ENCODE results near the gene RAD51D. TPM values are rescaled to one million over a fixed set of nuclear protein-coding genes. Genes with fewer than 3 reads are reported as not detected.

The RAD51D gene
- polyA plus RNA-seq, 1 donor from 2014 or later, result 19.0 TPM

DNA sequence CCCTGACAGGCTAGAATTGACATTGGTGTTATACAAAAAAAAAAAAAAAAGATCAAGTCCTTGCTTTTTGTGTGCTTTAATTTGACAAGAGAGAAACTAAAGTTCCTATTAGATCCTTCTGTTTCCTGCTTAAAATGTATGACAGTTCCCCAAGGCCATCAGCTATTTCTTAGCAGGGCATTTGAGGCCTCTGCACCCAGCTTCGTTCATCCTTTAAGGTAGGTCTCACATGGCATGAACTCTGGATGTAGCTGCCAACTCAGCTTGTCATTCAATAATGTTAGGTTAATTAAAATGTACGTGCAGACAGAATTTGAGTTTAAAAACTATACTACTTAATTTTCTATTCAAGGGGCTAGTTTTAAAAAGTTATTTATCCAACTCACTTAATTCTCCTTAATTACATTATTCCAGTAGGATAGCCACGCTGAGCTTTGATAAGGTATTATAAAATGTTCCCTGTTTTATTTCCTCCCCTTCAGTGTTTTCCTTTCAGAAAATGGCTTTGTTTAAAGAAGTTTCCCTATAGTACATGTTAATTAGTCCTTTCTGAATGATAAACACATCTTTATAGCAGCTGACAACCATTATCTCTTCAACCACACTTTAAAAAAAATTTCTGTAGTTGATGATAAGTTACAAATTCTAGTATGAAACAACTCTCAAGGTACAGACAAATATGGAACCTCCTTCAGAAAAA is 55.0 kb downstream of the RAD51D start:
- Histone ChIP-seq H3K4me3 (ENCODE audit: low read length) (no peak overlapping the region), H3K27me3 (ENCODE audit: insufficient read depth, low read depth, low read length) (no peaks in the 10 kb centered on the region), H3K36me3 (ENCODE audit: insufficient read depth, low read length) (no peaks in the 10 kb centered on the region), H3F3A (ENCODE audit: insufficient read depth, low read length, poor library complexity, severe bottlenecking) (no peaks in the 10 kb centered on the region), H3K9ac (ENCODE audit: low read length) (no peak overlapping the region), H3K27ac (ENCODE audit: low read length) (no peak overlapping the region), H3K9me3 (ENCODE audit: low read length) (no peaks in the 10 kb centered on the region), H3K9me2 (ENCODE audit: insufficient read depth, low read length) (no peaks in the 10 kb centered on the region), H4K20me1 (ENCODE audit: insufficient read depth) (no peaks in the 10 kb centered on the region), H2AFZ (ENCODE audit: low read depth, low read length) (no peak overlapping the region), H3K79me2 (replicated peaks; ENCODE audit: insufficient read depth, low read length) (no peaks in the 10 kb centered on the region), H3K4me2 (ENCODE audit: low read length) (no peak overlapping the region)
- TF ChIP-seq RAD21 (conservative IDR thresholded peaks at IDR 0.05) (no peak), TAF1 (IDR thresholded peaks at IDR 0.05; ENCODE audit: low read depth) (no peak), MXI1 (conservative IDR thresholded peaks at IDR 0.05; ENCODE audit: poor library complexity, severe bottlenecking) (no peak), SMC3 (conservative IDR thresholded peaks at IDR 0.05; ENCODE audit: poor library complexity) (no peak), EP300 (conservative IDR thresholded peaks at IDR 0.05; ENCODE audit: poor library complexity, severe bottlenecking) (no peak), EZH2 (IDR thresholded peaks at IDR 0.05; ENCODE audit: borderline replicate concordance, insufficient read depth, low read length, poor library complexity, severe bottlenecking) (no peak), POLR2AphosphoS5 (IDR thresholded peaks at IDR 0.05) (no peak)
- TF ChIP-seq, protein P1, sequence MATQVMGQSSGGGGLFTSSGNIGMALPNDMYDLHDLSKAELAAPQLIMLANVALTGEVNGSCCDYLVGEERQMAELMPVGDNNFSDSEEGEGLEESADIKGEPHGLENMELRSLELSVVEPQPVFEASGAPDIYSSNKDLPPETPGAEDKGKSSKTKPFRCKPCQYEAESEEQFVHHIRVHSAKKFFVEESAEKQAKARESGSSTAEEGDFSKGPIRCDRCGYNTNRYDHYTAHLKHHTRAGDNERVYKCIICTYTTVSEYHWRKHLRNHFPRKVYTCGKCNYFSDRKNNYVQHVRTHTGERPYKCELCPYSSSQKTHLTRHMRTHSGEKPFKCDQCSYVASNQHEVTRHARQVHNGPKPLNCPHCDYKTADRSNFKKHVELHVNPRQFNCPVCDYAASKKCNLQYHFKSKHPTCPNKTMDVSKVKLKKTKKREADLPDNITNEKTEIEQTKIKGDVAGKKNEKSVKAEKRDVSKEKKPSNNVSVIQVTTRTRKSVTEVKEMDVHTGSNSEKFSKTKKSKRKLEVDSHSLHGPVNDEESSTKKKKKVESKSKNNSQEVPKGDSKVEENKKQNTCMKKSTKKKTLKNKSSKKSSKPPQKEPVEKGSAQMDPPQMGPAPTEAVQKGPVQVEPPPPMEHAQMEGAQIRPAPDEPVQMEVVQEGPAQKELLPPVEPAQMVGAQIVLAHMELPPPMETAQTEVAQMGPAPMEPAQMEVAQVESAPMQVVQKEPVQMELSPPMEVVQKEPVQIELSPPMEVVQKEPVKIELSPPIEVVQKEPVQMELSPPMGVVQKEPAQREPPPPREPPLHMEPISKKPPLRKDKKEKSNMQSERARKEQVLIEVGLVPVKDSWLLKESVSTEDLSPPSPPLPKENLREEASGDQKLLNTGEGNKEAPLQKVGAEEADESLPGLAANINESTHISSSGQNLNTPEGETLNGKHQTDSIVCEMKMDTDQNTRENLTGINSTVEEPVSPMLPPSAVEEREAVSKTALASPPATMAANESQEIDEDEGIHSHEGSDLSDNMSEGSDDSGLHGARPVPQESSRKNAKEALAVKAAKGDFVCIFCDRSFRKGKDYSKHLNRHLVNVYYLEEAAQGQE (IDR thresholded peaks at IDR 0.05; ENCODE audit: borderline replicate concordance), result no peak
- TF ChIP-seq, protein P2, sequence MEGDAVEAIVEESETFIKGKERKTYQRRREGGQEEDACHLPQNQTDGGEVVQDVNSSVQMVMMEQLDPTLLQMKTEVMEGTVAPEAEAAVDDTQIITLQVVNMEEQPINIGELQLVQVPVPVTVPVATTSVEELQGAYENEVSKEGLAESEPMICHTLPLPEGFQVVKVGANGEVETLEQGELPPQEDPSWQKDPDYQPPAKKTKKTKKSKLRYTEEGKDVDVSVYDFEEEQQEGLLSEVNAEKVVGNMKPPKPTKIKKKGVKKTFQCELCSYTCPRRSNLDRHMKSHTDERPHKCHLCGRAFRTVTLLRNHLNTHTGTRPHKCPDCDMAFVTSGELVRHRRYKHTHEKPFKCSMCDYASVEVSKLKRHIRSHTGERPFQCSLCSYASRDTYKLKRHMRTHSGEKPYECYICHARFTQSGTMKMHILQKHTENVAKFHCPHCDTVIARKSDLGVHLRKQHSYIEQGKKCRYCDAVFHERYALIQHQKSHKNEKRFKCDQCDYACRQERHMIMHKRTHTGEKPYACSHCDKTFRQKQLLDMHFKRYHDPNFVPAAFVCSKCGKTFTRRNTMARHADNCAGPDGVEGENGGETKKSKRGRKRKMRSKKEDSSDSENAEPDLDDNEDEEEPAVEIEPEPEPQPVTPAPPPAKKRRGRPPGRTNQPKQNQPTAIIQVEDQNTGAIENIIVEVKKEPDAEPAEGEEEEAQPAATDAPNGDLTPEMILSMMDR (IDR thresholded peaks at IDR 0.05; ENCODE audit: poor library complexity, severe bottlenecking), result no peak

DNA sequence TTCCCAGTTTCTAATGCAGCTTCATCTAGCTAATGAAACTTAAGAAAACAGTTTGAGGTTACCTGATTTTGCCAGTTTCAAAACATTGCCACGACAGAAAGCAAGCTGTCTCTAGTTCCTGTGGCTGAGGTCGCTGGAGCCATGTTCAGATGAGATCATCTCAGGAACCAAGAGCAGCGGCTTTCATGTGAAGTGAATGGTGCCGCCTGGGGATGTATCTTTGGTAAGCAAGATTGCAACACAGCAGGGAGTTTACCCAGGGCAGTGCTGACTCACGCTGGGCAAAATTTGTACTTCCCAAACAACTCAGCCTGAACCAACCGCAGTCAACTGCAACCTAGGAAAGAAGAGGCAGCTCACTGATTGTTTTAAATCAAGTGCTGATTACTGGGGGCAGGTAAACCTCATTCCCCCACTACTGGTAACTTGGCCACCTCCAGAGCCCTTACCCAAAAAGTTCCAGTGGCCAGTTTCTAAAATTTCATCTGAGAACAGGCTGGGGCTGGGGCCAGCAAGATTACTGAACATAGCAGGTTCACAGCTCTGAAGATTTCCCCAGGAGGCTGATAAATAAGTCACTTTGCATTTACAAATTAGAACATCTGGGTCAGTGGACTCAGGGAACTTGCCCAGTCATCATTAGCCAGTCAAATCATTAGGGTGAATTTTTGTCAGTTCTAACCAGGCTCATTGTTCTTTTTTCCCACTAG is 56.0 kb downstream of the RAD51D start, which contains the start of gene RFFL:
Gene RFFL, minus strand, starts transcription at position 194 of the 710 bp plus-strand sequence. CDS start 37,154 bp downstream, outside the sequence.
- H2AFZ ChIP-seq (ENCODE audit: low read depth, low read length), result no peak within 1 kb of the TSS
- H3K79me2 ChIP-seq (replicated peaks; ENCODE audit: insufficient read depth, low read length), result no peaks in the 10 kb centered on the region
- H4K20me1 ChIP-seq (ENCODE audit: insufficient read depth), result no peaks in the 10 kb centered on the region
- peak; percentile 44 for TF ChIP-seq POLR2AphosphoS5 (IDR thresholded peaks at IDR 0.05)
- TF ChIP-seq, protein P1 (IDR thresholded peaks at IDR 0.05; ENCODE audit: borderline replicate concordance), result no peak
- H3F3A ChIP-seq (ENCODE audit: insufficient read depth, low read length, poor library complexity, severe bottlenecking), result no peaks in the 10 kb centered on the region
- no peaks in the 10 kb centered on the region for H3K9me2 ChIP-seq (ENCODE audit: insufficient read depth, low read length)
- no peak within 1 kb of the TSS for H3K4me2 ChIP-seq (ENCODE audit: low read length)
- H3K9me3 ChIP-seq (ENCODE audit: low read length), result no peaks in the 10 kb centered on the region
- H3K27me3 ChIP-seq (ENCODE audit: insufficient read depth, low read depth, low read length), result no peaks in the 10 kb centered on the region
- H3K36me3 ChIP-seq (ENCODE audit: insufficient read depth, low read length), result no peaks in the 10 kb centered on the region
- H3K27ac ChIP-seq (ENCODE audit: low read length), result no peak within 1 kb of the TSS
- no peak within 1 kb of the TSS for H3K4me3 ChIP-seq (ENCODE audit: low read length)
- no peak within 1 kb of the TSS for H3K9ac ChIP-seq (ENCODE audit: low read length)

Data from neural cell (in vitro differentiated cells).